ENCODE results near the gene HLA-G. TPM values are rescaled to one million over a fixed set of nuclear protein-coding genes. Genes with fewer than 3 reads are reported as not detected.

HLA-G gene
- total and polyA plus RNA-seq, 2 of the 4 experiments (the other 2 are of a cell fraction) = not detected

- no peak overlapping the region for H4K8ac ChIP-seq (ENCODE audit: low read depth in 2 of 2, low read length in 2 of 2)
- H3K27me3 ChIP-seq (ENCODE audit: control insufficient read depth, insufficient read depth, low read length) = peaks cover 30% of the 10 kb centered on the region
- no CpG with 5 or more reads among the region's 1 CpG for WGBS, 2 experiments (ENCODE audit: extremely low coverage in 2 of 2, insufficient read length in 1 of 2)
- TF ChIP-seq MAFK (IDR thresholded peaks at IDR 0.05; ENCODE audit: low read depth, low read length) (no peak), BHLHE40 (IDR thresholded peaks at IDR 0.05; ENCODE audit: low read depth, low read length) (no peak), RFX5 (IDR thresholded peaks at IDR 0.05; ENCODE audit: low read depth, low read length) (no peak), RCOR1 (IDR thresholded peaks at IDR 0.05; ENCODE audit: insufficient replicate concordance, low read length) (no peak), MAZ (IDR thresholded peaks at IDR 0.05; ENCODE audit: borderline replicate concordance, low read depth, low read length) (no peak)
- no peak overlapping the region for H3K4me2 ChIP-seq (ENCODE audit: low read depth, low read length)
- DNase-seq (no peak), ATAC-seq (ENCODE audit: low read depth) (no peak)
- H2BK15ac ChIP-seq (ENCODE audit: low read depth, low read length) = no peak overlapping the region
- no peak overlapping the region for H3K27ac ChIP-seq (ENCODE audit: insufficient read depth, low read length)
- no peaks in the 10 kb centered on the region for H3K36me3 ChIP-seq (ENCODE audit: control insufficient read depth, insufficient read depth, low read length)
- H2AK5ac ChIP-seq (ENCODE audit: low read depth, low read length) = no peak overlapping the region
- H3K9me3 ChIP-seq (ENCODE audit: control insufficient read depth, insufficient read depth, low read length) = 0 out of 2 replicates have a peak, but pooled peaks cover 2% of the 10 kb centered on the region
- H4K5ac ChIP-seq (ENCODE audit: low read depth, low read length) = no peak overlapping the region
- dilution Hi-C loops (cut with HindIII; ENCODE audit: low sequenced_read_pairs, unreplicated experiment) = no loop called here
- no peak overlapping the region for H3K9ac ChIP-seq (ENCODE audit: low read depth, low read length)
- no peak overlapping the region for H3K23ac ChIP-seq (ENCODE audit: low read depth, low read length)
- intact Hi-C loops (cut with micrococcal nuclease) = no loop called here
- BruUV-seq (replicated peaks) = no TSS peak
- in situ Hi-C loops (cut with MboI; ENCODE audit: low sequenced_read_pairs) = no loop called here
- ChIA-PET CTCF (no interaction called here), POLR2A (ENCODE audit: unreplicated experiment) (no interaction called here)
- no peaks in the 10 kb centered on the region for H3K79me1 ChIP-seq (ENCODE audit: low read depth in 1 of 2, low read length in 2 of 2)
- no peak overlapping the region for H3K18ac ChIP-seq (ENCODE audit: low read depth, low read length)
- no peaks in the 10 kb centered on the region for H4K20me1 ChIP-seq (ENCODE audit: insufficient read depth, low read length)
- H3K56ac ChIP-seq (ENCODE audit: extremely low read depth, insufficient read depth, low read length) = no peak overlapping the region
- H3K4me1 ChIP-seq (ENCODE audit: control insufficient read depth, insufficient read depth, low read length) = no peaks in the 10 kb centered on the region
- H2AFZ ChIP-seq (replicated peaks; ENCODE audit: low read length, poor library complexity) = no peak overlapping the region
- no peak overlapping the region for H2BK20ac ChIP-seq (ENCODE audit: low read depth, low read length)
- H2BK5ac ChIP-seq (ENCODE audit: low read depth, low read length, poor library complexity, severe bottlenecking) = no peak overlapping the region
- no peak overlapping the region for H2AK9ac ChIP-seq (replicated peaks; ENCODE audit: low read depth, low read length, poor library complexity)
- H4K91ac ChIP-seq (ENCODE audit: insufficient read depth, low read depth, low read length) = no peak overlapping the region
- no peak overlapping the region for H3K4ac ChIP-seq (ENCODE audit: low read depth, low read length)
- H2BK120ac ChIP-seq (ENCODE audit: low read depth, low read length) = no peak overlapping the region
- H3K9me1 ChIP-seq (ENCODE audit: insufficient read depth, low read length) = no peaks in the 10 kb centered on the region
- no peak overlapping the region for H3K4me3 ChIP-seq (ENCODE audit: insufficient read depth, low read depth, low read length)
- no peak overlapping the region for H3K14ac ChIP-seq (replicated peaks; ENCODE audit: low read depth, low read length)
Observed at GRCh38 chr6:29826271-29826670, 1.4 kb upstream of the HLA-G start.

Data from IMR-90 (cell line).